HEK293 (cell line): ENCODE measurements around the gene MMP25.

Experiments used
- CTCF ChIA-PET: fragments of 350-600 bp; formaldehyde crosslinking; extraction: SDS; loops from one replicate; lab custom pipeline; 2021; ENCODE audit warnings: antibody characterized with exemption; lab: Yijun Ruan, JAX
- POLR2A ChIA-PET: fragments of 300-600 bp; formaldehyde crosslinking; extraction: SDS; loops from one replicate; lab custom pipeline; 2020; ENCODE audit warnings: antibody characterized with exemption, inconsistent platforms; lab: Yijun Ruan, JAX
- H3K27ac ChIP-seq: fragments of 200-500 bp; sonication (Bioruptor generic); 2 replicates; pipeline ENCODE4 v1.5.1; 2014; ENCODE audit warnings: low read depth, low read length, control low read depth, inconsistent platforms; ENCODE audit errors: extremely low read depth
- H3K36me3 ChIP-seq, 2 experiments: fragments of 200-500 bp in 1 of 2; sonication (Bioruptor generic) in 1 of 2; 1 replicate in 1 of 2; 2 replicates in 1 of 2; pipeline ENCODE4 v1.5.1; 2014 to 2017; ENCODE audit warnings: inconsistent platforms in 2 of 2, low read length in 2 of 2; ENCODE audit not compliant: control insufficient read depth in 2 of 2, insufficient read depth in 1 of 2
- H3K4me1 ChIP-seq: fragments of 200-500 bp; sonication (Bioruptor generic); 2 replicates; pipeline ENCODE4 v1.5.1; 2014; ENCODE audit warnings: mild to moderate bottlenecking, low read length, inconsistent platforms; ENCODE audit not compliant: control insufficient read depth, insufficient read depth
- H3K4me3 ChIP-seq: 2 replicates; pipeline ENCODE4 v1.5.1; 2011; ENCODE audit warnings: low read depth, mild to moderate bottlenecking, control low read depth, low read length, moderate library complexity
- H3K9me3 ChIP-seq: fragments of 200-500 bp; sonication (Bioruptor generic); 2 replicates; pipeline ENCODE4 v1.5.1; 2014; ENCODE audit warnings: low read depth, low read length, inconsistent platforms; ENCODE audit not compliant: control insufficient read depth, insufficient read depth
- GLI4 ChIP-seq: fragments of 450-650 bp; formaldehyde crosslinking; IDR thresholded peaks from 2 replicates; pipeline ENCODE4 v1.5.1; 2016; ENCODE audit warnings: missing biosample characterization, missing genetic modification characterization
- HOXD13 ChIP-seq: sonication (generic); formaldehyde crosslinking; IDR thresholded peaks from 2 replicates; pipeline ENCODE4 v1.8.0; 2022; ENCODE audit warnings: missing genetic modification reagents, borderline replicate concordance
- KLF1 ChIP-seq: fragments of 450-650 bp; formaldehyde crosslinking; IDR thresholded peaks from 2 replicates; pipeline ENCODE4 v1.5.1; 2016; ENCODE audit warnings: missing biosample characterization, missing genetic modification characterization
- KLF9 ChIP-seq: fragments of 450-650 bp; formaldehyde crosslinking; IDR thresholded peaks from 2 replicates; pipeline ENCODE4 v1.5.1; 2016; ENCODE audit warnings: missing biosample characterization, missing genetic modification characterization, low read depth
- REPIN1 ChIP-seq: fragments of 450-650 bp; formaldehyde crosslinking; IDR thresholded peaks from 2 replicates; pipeline ENCODE4 v1.5.1; 2017; ENCODE audit warnings: missing biosample characterization, missing genetic modification characterization, low read depth
- SALL2 ChIP-seq: fragments of 450-650 bp; formaldehyde crosslinking; IDR thresholded peaks from 2 replicates; pipeline ENCODE4 v1.5.0; 2017; ENCODE audit warnings: missing biosample characterization, mild to moderate bottlenecking, missing genetic modification characterization, borderline replicate concordance
- SETDB1 ChIP-seq: IDR thresholded peaks from one replicate; pipeline ENCODE4 v1.6.1; 2017; ENCODE audit warnings: mild to moderate bottlenecking, low read length, moderate library complexity, mixed read lengths; ENCODE audit not compliant: insufficient read length
- SP3 ChIP-seq: fragments of 450-650 bp; formaldehyde crosslinking; IDR thresholded peaks from 2 replicates; pipeline ENCODE4 v1.5.1; 2016; ENCODE audit warnings: missing biosample characterization, missing genetic modification characterization
- ZBTB1 ChIP-seq: fragments of 450-650 bp; formaldehyde crosslinking; IDR thresholded peaks from 2 replicates; pipeline ENCODE4 v1.5.1; 2016; ENCODE audit warnings: missing biosample characterization, missing genetic modification characterization
- ZBTB21 ChIP-seq: fragments of 450-650 bp; formaldehyde crosslinking; IDR thresholded peaks from 2 replicates; pipeline ENCODE4 v1.5.1; 2017; ENCODE audit warnings: missing biosample characterization, missing genetic modification characterization
- ZBTB7A ChIP-seq: fragments of 450-650 bp; formaldehyde crosslinking; IDR thresholded peaks from 2 replicates; pipeline ENCODE4 v1.5.1; 2016; ENCODE audit warnings: low read depth, missing biosample characterization, missing genetic modification characterization
- ZEB2 ChIP-seq: fragments of 450-650 bp; formaldehyde crosslinking; IDR thresholded peaks from 2 replicates; pipeline ENCODE4 v1.5.1; 2016; ENCODE audit warnings: missing biosample characterization, missing genetic modification characterization
- ZFP37 ChIP-seq: fragments of 450-650 bp; formaldehyde crosslinking; IDR thresholded peaks from 2 replicates; pipeline ENCODE4 v1.5.1; 2016; ENCODE audit warnings: missing biosample characterization, missing genetic modification characterization
- ZNF121 ChIP-seq: fragments of 450-650 bp; formaldehyde crosslinking; IDR thresholded peaks from 2 replicates; pipeline ENCODE4 v1.5.1; 2016; ENCODE audit warnings: missing biosample characterization, missing genetic modification characterization
- ZNF132 ChIP-seq: fragments of 450-650 bp; formaldehyde crosslinking; IDR thresholded peaks from 2 replicates; pipeline ENCODE4 v1.5.1; 2017; ENCODE audit warnings: missing biosample characterization, missing genetic modification characterization, borderline replicate concordance
- ZNF133 ChIP-seq: fragments of 450-650 bp; formaldehyde crosslinking; IDR thresholded peaks from 2 replicates; pipeline ENCODE4 v1.5.1; 2016; ENCODE audit warnings: missing biosample characterization, missing genetic modification characterization
- ZNF16 ChIP-seq: fragments of 450-650 bp; formaldehyde crosslinking; IDR thresholded peaks from 2 replicates; pipeline ENCODE4 v1.5.1; 2016; ENCODE audit warnings: low read depth, missing biosample characterization, missing genetic modification characterization
- ZNF184 ChIP-seq: fragments of 450-650 bp; IDR thresholded peaks from 2 replicates; pipeline ENCODE4 v1.5.1; 2018; ENCODE audit warnings: missing biosample characterization, mild to moderate bottlenecking, missing genetic modification characterization
- ZNF214 ChIP-seq: fragments of 450-650 bp; formaldehyde crosslinking; IDR thresholded peaks from 2 replicates; pipeline ENCODE4 v1.5.1; 2017; ENCODE audit warnings: missing biosample characterization, mild to moderate bottlenecking, missing genetic modification characterization, borderline replicate concordance
- ZNF23 ChIP-seq: fragments of 450-650 bp; formaldehyde crosslinking; IDR thresholded peaks from 2 replicates; pipeline ENCODE4 v1.5.1; 2016; ENCODE audit warnings: missing biosample characterization, missing genetic modification characterization, borderline replicate concordance
- ZNF239 ChIP-seq: fragments of 450-650 bp; formaldehyde crosslinking; IDR thresholded peaks from 2 replicates; pipeline ENCODE4 v1.5.1; 2016; ENCODE audit warnings: missing biosample characterization, missing genetic modification characterization
- ZNF26 ChIP-seq: fragments of 450-650 bp; formaldehyde crosslinking; IDR thresholded peaks from 2 replicates; pipeline ENCODE4 v1.5.1; 2016; ENCODE audit warnings: missing biosample characterization, missing genetic modification characterization
- ZNF266 ChIP-seq: fragments of 450-650 bp; formaldehyde crosslinking; IDR thresholded peaks from 2 replicates; pipeline ENCODE4 v1.5.1; 2016; ENCODE audit warnings: missing biosample characterization, missing genetic modification characterization, low read depth
- ZNF404 ChIP-seq: fragments of 450-650 bp; formaldehyde crosslinking; IDR thresholded peaks from 2 replicates; pipeline ENCODE4 v1.5.1; 2017; ENCODE audit warnings: missing biosample characterization, missing genetic modification characterization
- ZNF416 ChIP-seq: fragments of 450-650 bp; formaldehyde crosslinking; IDR thresholded peaks from 2 replicates; pipeline ENCODE4 v1.5.1; 2016; ENCODE audit warnings: missing biosample characterization, missing genetic modification characterization
- ZNF426 ChIP-seq: fragments of 450-650 bp; formaldehyde crosslinking; IDR thresholded peaks from 2 replicates; pipeline ENCODE4 v1.5.1; 2017; ENCODE audit warnings: missing biosample characterization, missing genetic modification characterization, mild to moderate bottlenecking, inconsistent platforms, moderate library complexity
- ZNF555 ChIP-seq: fragments of 450-650 bp; formaldehyde crosslinking; conservative IDR thresholded peaks from 2 replicates; pipeline ENCODE4 v1.5.1; 2017; ENCODE audit warnings: missing biosample characterization, mild to moderate bottlenecking, missing genetic modification characterization, inconsistent platforms
- ZNF558 ChIP-seq: fragments of 450-650 bp; formaldehyde crosslinking; IDR thresholded peaks from 2 replicates; pipeline ENCODE4 v1.5.1; 2016; ENCODE audit warnings: missing biosample characterization, missing genetic modification characterization
- ZNF621 ChIP-seq: fragments of 450-650 bp; formaldehyde crosslinking; IDR thresholded peaks from 2 replicates; pipeline ENCODE4 v1.5.1; 2017; ENCODE audit warnings: missing biosample characterization, missing genetic modification characterization
- ZNF623 ChIP-seq: fragments of 450-650 bp; formaldehyde crosslinking; IDR thresholded peaks from 2 replicates; pipeline ENCODE4 v1.5.1; 2016; ENCODE audit warnings: missing biosample characterization, missing genetic modification characterization
- ZNF692 ChIP-seq: fragments of 450-650 bp; formaldehyde crosslinking; IDR thresholded peaks from 2 replicates; pipeline ENCODE4 v1.5.1; 2016; ENCODE audit warnings: missing biosample characterization, missing genetic modification characterization
- TF ChIP-seq, protein P1 (sequence below): fragments of 450-650 bp; formaldehyde crosslinking; IDR thresholded peaks from 2 replicates; pipeline ENCODE4 v1.5.1; 2016; ENCODE audit warnings: missing biosample characterization, missing genetic modification characterization
- TF ChIP-seq, protein P2 (sequence below): fragments of 450-650 bp; formaldehyde crosslinking; IDR thresholded peaks from 2 replicates; pipeline ENCODE4 v1.5.1; 2016; ENCODE audit warnings: missing biosample characterization, missing genetic modification characterization, low read depth

Gene MMP25

DNA sequence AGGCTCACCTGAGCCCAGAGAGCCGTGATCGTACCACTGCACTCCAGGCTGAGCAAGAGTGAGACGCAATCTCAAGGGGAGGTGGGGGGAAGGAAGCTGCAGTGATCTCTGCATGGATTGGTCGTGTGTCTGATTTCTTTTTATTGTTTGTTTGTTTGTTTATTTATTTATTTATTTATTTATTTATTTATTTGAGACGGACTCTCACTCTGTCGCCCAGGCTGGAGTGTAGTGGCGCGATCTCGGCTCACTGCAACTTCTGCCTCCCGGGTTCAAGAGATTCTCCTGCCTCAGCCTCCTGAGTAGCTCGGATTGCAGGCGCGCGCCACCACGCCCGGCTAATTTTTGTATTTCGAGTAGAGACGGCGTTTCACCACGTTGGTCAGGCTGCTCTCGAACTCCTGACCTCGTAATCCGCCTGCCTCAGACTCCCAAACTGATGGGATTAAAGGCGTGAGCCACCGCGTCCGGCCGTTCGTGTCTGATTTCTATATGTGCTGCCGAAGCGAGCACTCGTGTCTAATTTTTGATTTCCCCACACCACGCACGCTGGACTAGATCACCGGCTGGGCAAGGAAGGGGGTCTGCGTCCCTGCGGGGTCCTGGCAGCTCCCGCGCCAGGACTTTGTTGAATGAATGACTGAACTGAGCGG lies 26.6 kb upstream of the MMP25 start:
- Histone ChIP-seq H3K4me3 (peak overlapping the region; percentile 33), H3K27ac (no peak overlapping the region), H3K36me3 (no peaks in the 10 kb centered on the region), H3K9me3 (no peaks in the 10 kb centered on the region), H3K4me1 (peaks cover 21% of the 10 kb centered on the region)
- ChIA-PET CTCF (interaction anchor here (0.9 to 4.1 kb wide), 9 partner anchors 8 to 68 kb away, joined by 3 to 41 read pairs (median 4); no protein-coding TSS in a partner anchor), POLR2A (interaction anchor here (0.5 to 11.9 kb wide), 19 partner anchors 8 to 1055 kb away, joined by 3 to 247 read pairs (median 6); partner anchors contain the start of genes FLYWCH1, KREMEN2, PAQR4 and PKMYT1)
- TF ChIP-seq SETDB1 (no peak), ZNF404 (peak; percentile 79; the same call in 1 of the 2 replicates), ZNF266 (tag by site-specific recombination) (peak; percentile 94), ZNF16 (tag by site-specific recombination) (no peak), ZNF23 (tag by site-specific recombination) (no peak), ZNF623 (tag by site-specific recombination) (peak; percentile 78), KLF9 (no peak), ZBTB7A (tag by site-specific recombination) (no peak), ZNF184 (tag by site-specific recombination) (no peak), ZEB2 (tag by site-specific recombination) (peak; percentile 14), ZNF416 (tag by site-specific recombination) (no peak), GLI4 (tag by site-specific recombination) (no peak), ZNF558 (tag by site-specific recombination) (peak; percentile 75; the same call in 1 of the 2 replicates), SALL2 (tag by site-specific recombination) (no peak), ZNF692 (tag by site-specific recombination) (no peak), REPIN1 (no peak), ZNF239 (no peak), ZFP37 (tag by site-specific recombination) (no peak), ZNF426 (peak; percentile 70), ZBTB1 (no peak), ZNF133 (tag by site-specific recombination) (no peak), SP3 (tag by site-specific recombination) (peak; percentile 22; the same call in 1 of the 2 replicates), ZNF555 (tag by site-specific recombination) (no peak), ZNF214 (tag by site-specific recombination) (no peak; the same call in 1 of the 2 replicates), ZNF121 (tag by site-specific recombination) (peak; percentile 6; the same call in 1 of the 2 replicates), ZNF621 (tag by site-specific recombination) (no peak), KLF1 (tag by site-specific recombination) (peak; percentile 30; the same call in 1 of the 2 replicates), ZBTB21 (tag by site-specific recombination) (peak; percentile 65; the same call in 1 of the 2 replicates), HOXD13 (CRISPR knock-in tag) (no peak), ZNF132 (tag by site-specific recombination) (no peak), ZNF26 (tag by site-specific recombination) (no peak)
- TF ChIP-seq, protein P1, sequence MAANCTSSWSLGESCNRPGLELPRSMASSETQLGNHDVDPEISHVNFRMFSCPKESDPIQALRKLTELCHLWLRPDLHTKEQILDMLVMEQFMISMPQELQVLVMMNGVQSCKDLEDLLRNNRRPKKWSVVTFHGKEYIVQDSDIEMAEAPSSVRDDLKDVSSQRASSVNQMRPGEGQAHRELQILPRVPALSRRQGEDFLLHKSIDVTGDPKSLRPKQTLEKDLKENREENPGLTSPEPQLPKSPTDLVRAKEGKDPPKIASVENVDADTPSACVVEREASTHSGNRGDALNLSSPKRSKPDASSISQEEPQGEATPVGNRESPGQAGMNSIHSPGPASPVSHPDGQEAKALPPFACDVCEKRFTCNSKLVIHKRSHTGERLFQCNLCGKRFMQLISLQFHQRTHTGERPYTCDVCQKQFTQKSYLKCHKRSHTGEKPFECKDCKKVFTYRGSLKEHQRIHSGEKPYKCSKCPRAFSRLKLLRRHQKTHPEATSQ (tag by site-specific recombination), result no peak
- TF ChIP-seq, protein P2, sequence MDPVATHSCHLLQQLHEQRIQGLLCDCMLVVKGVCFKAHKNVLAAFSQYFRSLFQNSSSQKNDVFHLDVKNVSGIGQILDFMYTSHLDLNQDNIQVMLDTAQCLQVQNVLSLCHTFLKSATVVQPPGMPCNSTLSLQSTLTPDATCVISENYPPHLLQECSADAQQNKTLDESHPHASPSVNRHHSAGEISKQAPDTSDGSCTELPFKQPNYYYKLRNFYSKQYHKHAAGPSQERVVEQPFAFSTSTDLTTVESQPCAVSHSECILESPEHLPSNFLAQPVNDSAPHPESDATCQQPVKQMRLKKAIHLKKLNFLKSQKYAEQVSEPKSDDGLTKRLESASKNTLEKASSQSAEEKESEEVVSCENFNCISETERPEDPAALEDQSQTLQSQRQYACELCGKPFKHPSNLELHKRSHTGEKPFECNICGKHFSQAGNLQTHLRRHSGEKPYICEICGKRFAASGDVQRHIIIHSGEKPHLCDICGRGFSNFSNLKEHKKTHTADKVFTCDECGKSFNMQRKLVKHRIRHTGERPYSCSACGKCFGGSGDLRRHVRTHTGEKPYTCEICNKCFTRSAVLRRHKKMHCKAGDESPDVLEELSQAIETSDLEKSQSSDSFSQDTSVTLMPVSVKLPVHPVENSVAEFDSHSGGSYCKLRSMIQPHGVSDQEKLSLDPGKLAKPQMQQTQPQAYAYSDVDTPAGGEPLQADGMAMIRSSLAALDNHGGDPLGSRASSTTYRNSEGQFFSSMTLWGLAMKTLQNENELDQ (tag by site-specific recombination), result no peak
